Stimulated activated CD8-positive, alpha-beta memory T cell treated with anti-CD3 and anti-CD28 coated beads, Interleukin-2, amount 100 ng/mL, for 48 hours (primary cell): ENCODE measurements around the gene PAH.

ENCODE experiments used
- DNase-seq, 2 donors: peaks; one replicate each; pipeline ENCODE4 v3.0.0-alpha.2; 2020; ENCODE audit warnings: low read depth in 2 of 2

PAH gene

GRCh38 chr12:102950107-102950949, 33.3 kb upstream of the PAH start:
- DNase-seq, result no peak

GRCh38 chr12:102948941-102949352, 31.9 kb upstream of the PAH start:
- peak; percentile 34 to 49 for DNase-seq

- no peak for DNase-seq
Observed at GRCh38 chr12:102946042-102946441, 29.0 kb upstream of the PAH start.

- DNase-seq, result no peak
Observed at GRCh38 chr12:102939670-102940222, 22.7 kb upstream of the PAH start.

GRCh38 chr12:102939059-102939458, 22.0 kb upstream of the PAH start:
- DNase-seq, result no peak

- DNase-seq, result no peak
Observed at GRCh38 chr12:102933168-102933567, 16.1 kb upstream of the PAH start.

GRCh38 chr12:102927220-102927619, 10.2 kb upstream of the PAH start:
- no peak for DNase-seq

GRCh38 chr12:102921240-102921639, 4.2 kb upstream of the PAH start:
- DNase-seq, result no peak

GRCh38 chr12:102920271-102920670, 3.2 kb upstream of the PAH start:
- DNase-seq, result no peak

GRCh38 chr12:102918840-102919239, 1.8 kb upstream of the PAH start:
- DNase-seq, result no peak

- DNase-seq, result no peak
Observed at GRCh38 chr12:102916252-102917025, 605 bp downstream of the PAH start.

- no peak for DNase-seq
Observed at GRCh38 chr12:102913453-102914226, 3.4 kb downstream of the PAH start.

- no peak for DNase-seq
Observed at GRCh38 chr12:102912258-102912657, 4.8 kb downstream of the PAH start.

GRCh38 chr12:102911320-102911719, 5.7 kb downstream of the PAH start:
- DNase-seq, result no peak

- DNase-seq, result no peak
Observed at GRCh38 chr12:102910792-102911191, 6.3 kb downstream of the PAH start.

- DNase-seq, result no peak
Observed at GRCh38 chr12:102910137-102910536, 6.9 kb downstream of the PAH start.

GRCh38 chr12:102907918-102908317, 9.1 kb downstream of the PAH start:
- no peak for DNase-seq

GRCh38 chr12:102905229-102905628, 11.8 kb downstream of the PAH start:
- DNase-seq, result no peak

- DNase-seq, result no peak
Observed at GRCh38 chr12:102903337-102904007, 13.6 kb downstream of the PAH start.

GRCh38 chr12:102902093-102902492, 15.0 kb downstream of the PAH start:
- DNase-seq, result no peak

GRCh38 chr12:102900389-102900788, 16.7 kb downstream of the PAH start:
- DNase-seq, result no peak
